VCaP (cell line): Measurements from ENCODE around the gene MYO18B.

ENCODE experiments used
- H3K27ac ChIP-seq: fragments of 450-650 bp; 2 replicates; pipeline ENCODE4 v1.5.1; 2017
- TF ChIP-seq, protein P1 (sequence below): fragments of 450-650 bp; conservative IDR thresholded peaks from 2 replicates; pipeline ENCODE4 v1.5.1; 2017; ENCODE audit warnings: mild to moderate bottlenecking, moderate library complexity

MYO18B gene

GRCh38 chr22:25933158-25933788 is 191.3 kb downstream of the MYO18B start:
- H3K27ac ChIP-seq, result no peak overlapping the region
- TF ChIP-seq, protein P1, sequence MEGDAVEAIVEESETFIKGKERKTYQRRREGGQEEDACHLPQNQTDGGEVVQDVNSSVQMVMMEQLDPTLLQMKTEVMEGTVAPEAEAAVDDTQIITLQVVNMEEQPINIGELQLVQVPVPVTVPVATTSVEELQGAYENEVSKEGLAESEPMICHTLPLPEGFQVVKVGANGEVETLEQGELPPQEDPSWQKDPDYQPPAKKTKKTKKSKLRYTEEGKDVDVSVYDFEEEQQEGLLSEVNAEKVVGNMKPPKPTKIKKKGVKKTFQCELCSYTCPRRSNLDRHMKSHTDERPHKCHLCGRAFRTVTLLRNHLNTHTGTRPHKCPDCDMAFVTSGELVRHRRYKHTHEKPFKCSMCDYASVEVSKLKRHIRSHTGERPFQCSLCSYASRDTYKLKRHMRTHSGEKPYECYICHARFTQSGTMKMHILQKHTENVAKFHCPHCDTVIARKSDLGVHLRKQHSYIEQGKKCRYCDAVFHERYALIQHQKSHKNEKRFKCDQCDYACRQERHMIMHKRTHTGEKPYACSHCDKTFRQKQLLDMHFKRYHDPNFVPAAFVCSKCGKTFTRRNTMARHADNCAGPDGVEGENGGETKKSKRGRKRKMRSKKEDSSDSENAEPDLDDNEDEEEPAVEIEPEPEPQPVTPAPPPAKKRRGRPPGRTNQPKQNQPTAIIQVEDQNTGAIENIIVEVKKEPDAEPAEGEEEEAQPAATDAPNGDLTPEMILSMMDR, result no peak

GRCh38 chr22:25935266-25936058 is 193.5 kb downstream of the MYO18B start:
- no peak overlapping the region for H3K27ac ChIP-seq
- TF ChIP-seq, protein P1, result no peak

- TF ChIP-seq, protein P1, result no peak
- H3K27ac ChIP-seq, result no peak overlapping the region
These were observed 196.2 kb downstream of the MYO18B start for GRCh38 chr22:25938151-25938550.

DNA sequence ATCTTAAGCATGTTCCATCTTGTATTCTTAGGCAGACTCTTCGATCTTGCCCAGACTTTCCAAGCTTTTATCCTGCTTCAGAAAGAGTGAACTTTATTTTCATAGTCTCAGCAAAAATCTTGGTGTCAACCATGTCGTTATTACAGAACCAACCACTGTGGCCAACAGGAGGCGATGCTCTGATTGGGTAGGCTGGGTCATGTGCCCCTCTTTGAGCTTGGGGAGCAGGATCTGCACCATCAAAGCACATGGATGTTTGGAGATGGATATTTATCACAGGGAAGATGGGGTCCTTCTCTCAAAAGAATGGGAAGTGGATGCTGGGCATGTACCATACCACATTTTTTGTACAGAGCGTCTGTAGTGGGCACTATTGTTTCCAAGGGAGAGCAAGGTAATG is 197.4 kb downstream of the MYO18B start:
- TF ChIP-seq, protein P1, result no peak
- no peak overlapping the region for H3K27ac ChIP-seq

- TF ChIP-seq, protein P1, result no peak
- no peak overlapping the region for H3K27ac ChIP-seq
These were observed 198.5 kb downstream of the MYO18B start for GRCh38 chr22:25940479-25940878.

- no peak overlapping the region for H3K27ac ChIP-seq
- TF ChIP-seq, protein P1, result no peak
These were observed 199.5 kb downstream of the MYO18B start for GRCh38 chr22:25941365-25941960.

DNA sequence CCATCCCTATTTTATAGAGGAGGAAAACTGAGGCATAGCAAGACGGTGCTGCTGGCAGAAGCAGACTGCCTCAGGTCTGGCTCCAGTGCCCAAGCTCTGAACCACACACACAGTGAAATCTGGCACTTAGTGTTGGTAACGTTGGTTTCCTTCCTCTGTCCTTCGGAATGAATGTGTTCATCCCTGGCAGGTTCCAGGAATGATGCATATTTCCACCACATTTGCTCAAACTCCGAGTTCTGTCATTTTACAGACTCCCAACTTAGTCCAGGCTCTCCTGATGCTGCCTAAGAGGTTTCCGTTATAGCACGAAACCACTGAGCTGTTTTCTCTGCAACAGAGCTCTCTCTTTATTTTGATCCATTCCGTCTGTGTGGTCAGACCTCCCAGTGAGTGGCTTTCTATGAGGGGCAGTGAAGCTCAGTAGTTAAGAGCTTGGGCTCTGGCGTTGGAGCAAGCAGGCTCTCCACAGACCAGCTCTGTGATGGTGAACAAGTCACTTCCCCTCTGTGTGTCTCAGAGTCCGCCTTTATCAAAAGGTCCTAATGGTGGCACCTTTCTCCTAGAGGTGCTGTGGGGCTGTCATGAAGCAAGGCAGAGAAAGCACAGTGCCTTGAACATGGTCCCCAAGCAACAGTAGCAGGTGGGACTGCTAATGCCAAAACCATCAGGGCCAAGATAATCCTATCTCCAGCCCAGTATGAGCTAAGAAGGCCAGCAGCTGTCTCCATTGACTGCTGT is 200.3 kb downstream of the MYO18B start:
- no peak overlapping the region for H3K27ac ChIP-seq
- TF ChIP-seq, protein P1, result no peak
